C1 segment of cervical spinal cord (tissue), 14 donors: ENCODE results near the gene ZDHHC7.
A peak's percentile ranks its signal among the peaks of the same experiment; 100 is the strongest.
"Not testable (repeated sequence)": the region's sequence is repeated elsewhere in the genome, so short reads cannot be mapped to it uniquely, and the experiment has no call there.

Experiments
- DNase-seq, 14 donors: peaks; one replicate each; lab custom pipeline; 2025; lab: John Stamatoyannopoulos, UW

Gene ZDHHC7

DNA sequence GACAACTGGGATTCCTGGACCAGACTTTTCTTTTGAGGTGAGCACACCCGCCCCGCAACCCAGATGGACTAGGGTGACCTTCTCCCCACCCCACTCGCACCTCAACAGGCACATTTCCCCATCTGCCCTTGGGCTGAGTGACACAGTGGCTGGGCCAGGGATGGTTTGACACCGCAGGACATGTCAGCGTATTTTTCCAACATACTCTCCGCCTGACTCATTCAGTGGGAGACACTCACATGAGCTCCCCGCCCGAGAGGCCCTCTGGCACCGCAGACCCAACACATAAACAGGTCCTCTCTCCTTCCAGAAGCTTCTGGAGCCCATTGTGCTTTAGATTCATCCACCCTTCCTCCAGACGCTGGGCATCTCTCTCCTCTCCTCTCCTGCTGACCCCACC lies 69.4 kb downstream of the ZDHHC7 start:
- DNase-seq = no peak

DNA sequence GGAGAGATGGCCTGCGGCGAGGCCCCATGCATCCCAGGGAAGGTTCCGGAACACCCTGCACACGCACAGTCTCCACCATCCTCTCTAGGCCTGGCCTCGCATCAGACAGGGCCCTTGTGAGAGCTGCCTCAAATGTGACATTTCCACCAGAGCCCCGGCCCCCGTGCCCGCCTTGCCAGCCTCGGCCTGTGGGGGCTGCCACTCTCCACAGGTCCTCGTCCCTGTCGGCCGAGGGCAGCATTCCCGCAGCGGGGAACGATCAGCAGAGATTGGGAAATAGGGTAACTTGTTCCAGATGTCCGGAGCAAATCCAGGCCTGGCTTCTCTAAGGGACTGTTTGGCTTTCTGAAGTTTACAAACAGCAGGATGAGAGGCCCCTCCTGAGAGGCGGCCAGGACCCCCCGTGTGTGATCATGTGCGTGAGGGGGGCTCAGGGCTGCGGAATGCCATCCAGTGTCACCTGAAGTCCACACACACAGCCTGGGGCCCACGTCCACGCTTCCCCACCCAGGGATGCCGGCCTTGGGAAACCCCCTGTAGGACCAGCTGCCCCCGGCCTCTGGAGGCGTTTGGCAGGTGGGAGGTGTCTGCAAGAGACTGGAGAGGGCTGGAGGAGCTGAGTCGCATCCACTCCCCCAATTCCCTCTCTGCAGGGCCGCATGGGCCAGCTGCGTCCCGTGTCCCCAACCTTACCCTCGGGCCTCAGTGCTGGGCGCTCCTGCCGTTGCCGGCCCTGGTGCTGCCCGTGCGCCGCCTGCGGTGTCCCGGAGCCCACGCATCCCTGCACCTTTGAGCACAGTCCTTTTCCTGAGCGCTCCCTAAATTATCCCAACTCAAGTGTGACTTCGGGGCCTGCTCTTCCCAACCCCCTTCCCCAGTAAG lies 70.4 kb downstream of the ZDHHC7 start:
- DNase-seq = no peak

DNA sequence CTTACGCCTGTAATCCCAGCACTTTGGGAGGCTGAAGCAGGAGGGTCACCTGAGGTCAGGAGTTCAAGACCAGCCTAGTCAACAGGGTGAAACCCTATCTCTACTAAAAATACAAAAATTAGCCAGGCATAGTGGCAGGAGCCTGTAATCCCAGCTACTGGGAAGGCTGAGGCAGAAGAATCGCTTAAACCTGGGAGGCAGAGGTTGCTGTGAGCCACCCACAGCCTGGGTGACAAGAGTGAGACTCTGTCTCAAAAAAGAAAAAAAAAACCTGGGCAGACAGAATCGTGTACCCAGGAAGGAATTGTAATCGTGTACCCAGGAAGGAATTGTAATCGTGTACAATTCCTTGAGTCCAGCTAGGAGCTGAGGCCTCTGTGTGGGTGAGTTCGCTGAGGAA lies 72.7 kb downstream of the ZDHHC7 start:
- not testable (repeated sequence) for DNase-seq

DNA sequence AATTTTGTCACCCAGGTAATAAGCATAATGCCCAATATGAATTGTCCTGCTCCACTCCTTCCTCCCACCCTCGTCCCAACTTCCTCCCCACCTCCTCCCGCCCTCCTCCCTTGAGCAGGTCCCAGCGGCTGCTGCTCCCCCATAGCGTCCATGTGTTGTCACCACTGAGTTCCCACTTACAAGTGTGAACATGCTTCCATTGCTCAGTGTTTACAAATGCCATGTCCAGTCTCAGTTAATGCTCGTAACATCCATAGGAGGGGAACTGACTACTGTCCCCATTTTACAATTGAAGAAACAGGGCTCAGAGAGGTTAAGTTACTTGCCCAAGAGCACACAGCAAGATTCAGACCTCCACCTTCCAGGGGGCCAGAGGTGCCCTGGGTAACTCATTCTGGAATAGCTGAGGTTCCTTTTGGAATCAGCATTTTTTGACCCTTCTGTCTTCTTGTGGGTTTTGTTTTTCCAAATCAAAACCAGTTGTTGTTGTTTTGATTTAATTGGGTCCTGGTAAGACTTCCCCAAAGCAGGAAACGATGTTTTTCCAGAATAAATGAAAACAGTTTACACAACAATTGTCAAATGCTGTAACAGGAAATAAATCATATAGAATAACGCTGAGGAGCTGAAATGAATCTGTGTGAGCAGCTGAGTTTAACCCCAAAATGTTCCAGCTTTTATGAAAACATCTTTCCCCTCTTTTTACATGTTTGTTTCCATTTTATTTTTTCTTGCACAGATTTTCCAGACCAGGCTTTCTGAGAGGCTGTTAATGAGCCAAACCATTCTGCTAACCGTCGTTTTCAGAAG lies 73.9 kb downstream of the ZDHHC7 start:
- no peak for DNase-seq

DNA sequence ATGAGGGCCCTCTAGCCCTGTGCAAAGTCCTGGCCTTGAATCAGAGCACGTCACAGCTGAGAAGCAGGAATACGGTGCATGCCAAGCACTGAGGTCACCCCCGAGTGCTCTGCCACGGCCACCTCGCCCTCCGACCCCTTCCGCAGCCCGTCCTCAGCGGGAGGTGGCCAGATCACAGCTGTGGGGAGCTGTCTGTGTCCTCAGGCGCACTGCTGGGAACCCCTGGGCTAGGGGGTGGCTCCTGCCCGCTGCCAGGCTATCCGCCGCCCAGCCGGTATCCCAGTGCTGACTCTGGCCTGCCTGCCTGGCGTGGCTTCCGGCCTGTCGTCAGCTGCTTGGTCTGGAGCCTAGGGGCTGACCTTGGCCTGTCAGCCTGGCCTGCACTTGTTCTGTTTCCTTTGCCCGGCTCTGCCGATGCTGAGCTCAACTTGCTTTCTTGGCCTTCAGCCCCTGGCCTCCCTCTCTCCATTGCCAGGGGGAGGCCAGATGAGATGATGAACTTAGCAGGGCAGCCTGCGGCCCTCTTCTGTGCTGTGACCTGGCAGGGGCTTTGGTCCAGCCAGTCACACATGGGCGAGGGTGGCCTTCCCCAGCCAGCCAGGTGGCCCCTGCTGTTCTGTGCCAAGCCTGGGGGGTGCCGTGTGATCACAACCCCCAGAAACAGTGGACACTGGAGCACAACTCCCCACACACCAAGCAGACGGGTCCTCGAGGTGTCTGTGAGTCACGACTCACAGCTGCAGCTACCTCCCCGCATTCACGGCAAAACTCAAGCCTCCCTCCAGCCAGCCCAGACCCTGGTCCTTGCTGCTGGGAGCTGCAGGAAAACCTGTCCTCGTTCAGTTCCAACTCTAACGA lies 77.3 kb downstream of the ZDHHC7 start:
- DNase-seq = peak in 12 of 14 donors; percentile 14 to 93 (median 59)

DNA sequence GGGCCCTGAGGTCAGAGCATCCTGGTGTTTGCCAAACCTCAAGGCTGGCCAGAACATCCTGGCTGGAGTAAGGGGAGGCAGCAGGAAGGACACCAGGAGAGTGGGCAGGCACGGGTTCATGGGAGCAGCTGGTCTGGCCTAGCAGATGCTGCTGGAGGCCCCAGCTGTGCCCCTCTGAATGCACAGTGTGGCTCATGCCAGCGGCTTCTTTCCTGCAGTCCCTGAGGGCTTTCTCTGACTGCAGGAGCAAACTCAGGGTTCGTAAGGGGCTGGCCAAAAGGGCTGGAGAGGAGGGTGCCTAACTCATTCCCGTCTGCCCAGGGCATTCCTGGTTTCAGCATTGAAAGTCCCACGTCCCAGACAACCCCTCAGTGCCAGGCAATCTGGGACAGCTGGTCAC lies 78.7 kb downstream of the ZDHHC7 start:
- DNase-seq = peak in 1 of 14 donors; percentile 17

DNA sequence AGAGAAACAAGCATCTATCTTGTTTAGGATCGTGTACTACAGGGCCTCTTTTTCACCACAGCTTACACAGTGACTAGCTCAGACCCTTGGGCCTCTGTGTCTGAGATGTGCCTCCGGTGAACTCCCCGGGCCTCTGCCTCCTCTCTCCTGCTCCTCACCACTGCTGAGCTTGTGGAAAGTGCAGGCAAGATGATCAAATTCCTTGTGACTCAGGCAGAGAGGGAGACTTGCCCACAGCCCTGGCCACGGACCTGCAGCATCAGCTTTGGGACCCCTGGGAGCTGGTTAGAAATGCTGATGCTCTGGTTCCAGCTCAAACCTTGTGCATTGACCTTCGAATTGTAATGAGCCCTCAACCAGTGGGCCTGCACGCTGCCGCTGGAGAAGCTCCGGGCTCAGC lies 79.8 kb downstream of the ZDHHC7 start:
- no peak for DNase-seq

DNA sequence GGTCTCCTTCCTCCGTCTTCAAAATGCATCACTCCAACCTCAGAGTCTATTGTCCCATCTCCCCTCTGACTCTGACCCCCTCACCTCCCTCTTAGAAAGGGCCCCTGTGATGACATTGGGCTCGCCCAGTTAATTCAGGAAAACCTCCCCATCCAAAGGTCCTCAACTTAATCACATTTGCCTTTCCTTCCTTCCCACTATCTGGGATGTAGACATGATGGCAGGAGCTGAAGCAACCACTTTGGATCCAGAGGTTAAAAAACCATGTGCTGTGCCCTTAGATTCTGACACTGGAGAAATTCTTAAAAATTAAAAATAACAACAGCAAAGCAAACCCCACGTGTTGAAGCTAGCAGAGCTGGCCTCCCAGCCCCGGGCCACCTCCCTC lies 80.2 kb downstream of the ZDHHC7 start:
- DNase-seq = no peak

DNA sequence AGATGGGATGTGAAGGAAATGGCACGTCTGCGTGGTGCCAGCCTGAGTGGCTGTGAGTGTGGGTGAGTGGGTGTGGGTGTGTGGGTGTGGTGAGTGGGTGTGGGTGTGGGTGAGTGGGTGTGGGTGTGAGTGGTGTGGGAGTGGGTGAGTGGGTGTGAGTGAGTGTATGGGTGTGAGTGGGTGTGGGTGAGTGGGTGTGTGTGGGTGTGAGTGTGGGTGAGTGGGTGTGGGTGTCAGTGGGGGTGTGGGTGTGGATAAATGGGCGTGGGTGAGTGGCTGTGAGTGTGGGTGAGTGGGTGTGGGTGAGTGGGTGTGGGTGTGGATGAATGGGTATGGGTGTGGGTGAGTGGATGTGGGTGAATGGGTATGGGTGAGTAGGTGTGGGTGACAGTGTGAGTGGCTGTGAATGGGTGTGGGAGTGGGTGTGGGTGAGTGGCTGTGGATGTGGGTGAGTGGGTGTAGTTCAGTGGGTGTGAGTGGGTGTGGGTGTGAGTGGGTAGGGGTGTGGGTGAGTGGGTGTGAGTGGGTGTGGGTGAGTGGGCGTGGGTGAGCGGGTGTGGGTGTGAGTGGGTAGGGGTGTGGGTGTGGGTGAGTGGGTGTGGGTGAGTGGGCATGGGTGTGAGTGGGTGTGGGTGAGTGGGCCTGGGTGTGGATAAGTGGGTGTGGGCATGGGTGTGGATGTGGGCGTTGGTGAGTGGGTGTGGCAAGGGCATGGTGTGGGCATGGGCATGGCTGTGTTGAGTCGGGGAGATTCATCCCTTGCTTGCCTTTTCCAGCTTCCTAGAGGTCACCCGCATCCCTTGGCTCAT lies 80.8 kb downstream of the ZDHHC7 start:
- DNase-seq = no peak

DNA sequence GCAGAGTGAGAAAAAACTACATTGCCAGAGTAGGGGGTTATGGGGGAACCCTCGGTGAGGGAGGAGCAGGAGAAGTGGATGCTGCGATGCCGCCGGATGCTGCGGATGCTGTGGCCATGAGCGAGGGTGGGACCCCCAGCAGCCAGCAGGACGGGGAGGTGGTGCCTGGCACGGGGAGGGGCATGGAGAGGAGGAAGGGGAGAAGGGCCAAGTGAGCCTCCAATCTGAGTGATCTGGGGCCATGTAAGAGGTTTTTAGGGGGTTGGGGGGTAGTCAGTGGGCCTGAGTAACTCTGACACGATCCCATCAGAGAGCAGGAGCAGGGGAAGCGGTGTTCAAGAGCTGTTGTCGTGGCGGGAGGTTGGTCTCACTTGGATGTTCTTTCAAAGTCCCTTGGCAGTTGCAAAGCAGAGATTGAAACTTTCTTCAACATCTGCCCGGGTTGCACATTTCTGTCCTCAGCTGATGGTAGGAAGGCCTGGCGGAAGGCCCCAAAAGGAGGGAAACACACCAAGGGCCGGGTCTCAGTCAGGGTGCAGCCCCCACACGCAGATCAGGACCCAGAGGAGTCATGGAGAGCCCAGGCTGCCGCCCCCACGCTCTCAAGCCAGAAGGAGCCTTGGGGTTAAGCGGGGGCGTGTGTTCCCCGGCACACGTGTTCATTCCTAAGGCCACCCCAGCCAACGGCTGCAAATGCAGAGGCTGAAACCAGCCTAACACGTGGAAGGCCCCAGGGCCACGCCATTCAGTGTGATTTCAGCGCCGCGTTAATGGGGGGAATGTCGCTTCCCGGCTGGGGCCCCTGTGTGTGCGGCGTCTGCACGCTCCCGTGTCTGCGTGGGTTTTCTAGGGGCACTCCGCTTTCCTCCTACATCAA lies 81.7 kb downstream of the ZDHHC7 start:
- no peak for DNase-seq

DNA sequence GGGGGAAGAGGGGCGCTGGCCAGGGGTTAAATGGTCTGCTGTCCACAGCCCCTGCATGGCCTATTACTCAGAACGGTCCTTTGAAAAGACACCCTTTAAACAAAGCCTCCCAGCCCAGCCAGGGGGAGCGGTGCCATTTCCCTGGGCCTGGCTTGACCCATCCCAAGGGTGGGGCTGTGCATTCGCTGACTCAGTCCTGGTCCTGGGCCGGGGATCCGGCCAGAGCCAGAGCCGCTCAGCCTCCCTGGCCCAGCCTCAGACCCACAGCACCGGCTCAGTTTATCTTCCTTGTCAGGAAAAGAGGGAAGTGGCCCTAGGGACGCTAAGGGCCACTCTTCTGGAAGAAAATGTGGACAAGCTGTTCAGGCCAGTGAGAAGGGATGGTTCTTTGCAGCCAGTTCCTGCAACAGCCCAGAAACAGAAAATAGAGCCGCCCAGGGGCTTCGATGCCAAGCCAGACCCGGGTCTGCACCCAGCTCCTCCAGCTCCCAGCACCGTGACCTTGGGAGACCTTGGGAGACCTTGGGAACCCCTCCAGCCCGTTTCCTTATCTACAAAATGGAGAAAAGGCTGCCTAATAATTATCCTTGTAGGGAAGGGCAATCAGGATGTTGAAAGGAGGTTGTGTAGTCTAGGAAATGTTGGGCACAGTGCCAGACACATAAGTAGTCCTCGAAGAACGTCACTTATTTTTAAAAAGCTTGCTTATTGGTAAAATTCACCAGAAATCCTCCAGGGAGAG lies 82.5 kb downstream of the ZDHHC7 start:
- DNase-seq = peak in 5 of 14 donors; percentile 10 to 72 (median 20)

DNA sequence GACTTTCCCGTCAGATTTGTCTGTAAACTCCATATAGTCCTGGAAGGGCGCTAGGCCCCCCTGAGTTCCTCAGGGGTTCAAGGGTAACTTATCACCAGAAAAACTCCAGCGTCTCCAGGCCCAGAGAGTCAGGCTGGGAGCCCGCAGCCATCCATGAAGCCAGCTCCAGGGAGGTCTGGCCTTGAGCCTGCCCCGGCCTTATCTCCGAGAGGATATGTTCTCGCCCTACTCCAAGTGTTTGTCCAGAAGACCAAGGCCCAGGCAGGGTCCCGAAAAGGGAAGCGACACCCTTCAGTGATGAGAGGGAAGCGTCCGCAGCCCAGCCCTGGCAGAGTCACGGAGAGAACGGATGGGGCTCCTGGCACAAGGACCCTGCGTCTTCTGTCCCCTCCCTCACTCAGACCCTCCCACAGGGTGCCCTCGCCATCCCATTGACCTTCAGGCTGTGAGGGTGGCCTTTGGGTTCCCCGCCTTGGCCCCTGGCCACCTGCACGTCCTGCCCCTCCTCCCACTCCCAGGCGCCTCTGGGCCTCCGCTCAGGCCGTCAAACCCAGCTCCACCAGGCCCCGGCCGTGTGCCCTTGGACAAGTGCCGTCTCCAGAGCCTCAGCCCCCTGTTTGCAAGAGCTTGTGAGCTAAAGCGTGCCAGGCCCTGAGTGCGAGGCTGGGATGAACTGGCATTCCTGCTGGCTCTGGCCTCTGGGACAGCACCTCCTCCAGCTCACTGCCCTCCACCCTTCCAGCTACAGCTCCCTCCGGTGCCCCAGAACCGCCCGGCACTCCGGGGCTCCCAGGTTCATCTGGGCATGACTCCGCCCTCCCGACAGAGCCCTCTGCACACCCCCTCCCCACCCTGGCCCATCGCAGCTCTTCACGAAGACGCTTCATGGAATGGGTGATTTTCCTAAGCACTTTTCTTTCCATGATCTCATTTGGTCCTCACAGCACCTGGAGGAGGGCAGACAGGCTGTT lies 83.4 kb downstream of the ZDHHC7 start:
- no peak for DNase-seq

DNA sequence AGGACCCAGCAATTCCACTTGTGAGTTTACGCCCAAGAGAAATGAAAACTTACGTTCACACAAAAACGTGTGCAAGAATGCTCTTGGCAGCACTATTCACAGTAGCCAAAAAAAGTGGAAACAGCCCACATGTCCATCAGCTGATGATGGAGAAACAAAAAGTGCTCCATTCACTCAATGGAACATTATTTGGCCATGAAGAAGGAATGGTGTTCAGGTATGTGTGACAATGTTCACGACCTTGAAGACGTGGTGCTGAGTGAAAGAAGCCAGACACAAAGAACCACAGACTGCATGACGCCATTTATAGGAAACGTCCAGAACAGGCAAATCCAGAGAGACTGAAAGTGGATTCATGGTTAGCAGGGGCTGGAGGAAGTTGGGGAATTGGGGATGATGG lies 84.9 kb downstream of the ZDHHC7 start:
- no peak for DNase-seq

DNA sequence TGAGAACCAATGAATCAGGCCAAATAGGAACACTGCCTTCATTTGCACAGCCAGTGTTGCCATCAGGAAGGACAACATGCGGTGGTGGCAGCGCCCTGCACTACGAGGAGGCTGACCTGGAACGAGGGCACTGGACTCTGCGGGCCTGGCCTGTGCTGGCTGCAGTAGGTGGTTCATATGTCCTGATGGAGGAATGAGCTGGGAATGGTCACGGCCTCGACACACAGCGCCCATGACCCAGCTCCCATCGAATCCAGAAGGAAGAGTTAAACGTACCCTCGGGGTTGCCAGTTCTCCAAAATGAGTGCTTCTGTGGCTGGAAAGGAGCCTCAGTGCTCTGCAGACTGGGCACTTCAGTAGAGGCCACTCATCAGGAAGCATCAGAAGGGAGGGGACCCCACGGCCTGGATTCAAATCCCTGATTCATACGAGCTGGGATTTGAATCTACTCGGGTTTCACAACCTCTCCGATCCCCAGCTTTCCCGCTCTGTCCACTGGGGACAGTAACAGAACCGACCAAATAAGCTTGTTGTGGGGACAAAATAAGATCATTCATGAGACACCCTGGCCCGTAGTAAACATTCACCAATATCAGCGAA lies 85.5 kb downstream of the ZDHHC7 start:
- no peak for DNase-seq

DNA sequence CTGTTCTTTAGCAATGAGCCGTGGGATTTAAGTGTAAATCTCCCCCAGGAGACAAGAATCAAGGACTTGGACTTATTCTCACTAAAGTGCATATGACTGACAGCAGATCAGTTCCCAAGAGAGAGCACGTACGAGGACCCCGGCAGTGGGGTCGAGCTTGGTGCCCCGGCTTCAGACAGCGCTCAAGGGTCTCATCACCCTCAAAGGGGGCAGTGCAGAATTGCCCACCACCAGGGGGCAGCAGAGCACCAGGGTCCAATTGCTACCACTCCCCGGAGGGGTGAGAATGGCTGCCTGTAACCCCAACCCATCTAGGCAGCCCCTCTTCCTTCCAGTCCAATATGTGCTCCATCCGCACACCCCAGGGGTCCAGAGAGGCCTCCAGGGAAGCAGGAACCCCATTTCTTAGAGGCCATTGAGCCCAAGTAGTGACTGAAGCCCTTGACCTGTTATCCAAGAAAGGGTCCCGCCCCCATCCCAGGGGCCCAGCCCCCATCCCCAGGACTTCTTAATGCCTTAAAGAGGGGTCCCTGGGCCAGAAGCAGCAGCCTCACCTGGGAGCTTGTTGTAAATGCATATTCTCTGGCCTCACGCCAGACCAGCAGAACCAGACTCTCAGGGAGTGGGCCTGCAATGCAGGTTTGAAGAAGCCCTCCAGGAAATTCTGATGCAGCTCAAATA lies 86.1 kb downstream of the ZDHHC7 start:
- peak in 7 of 14 donors; percentile 4 to 54 (median 28) for DNase-seq

DNA sequence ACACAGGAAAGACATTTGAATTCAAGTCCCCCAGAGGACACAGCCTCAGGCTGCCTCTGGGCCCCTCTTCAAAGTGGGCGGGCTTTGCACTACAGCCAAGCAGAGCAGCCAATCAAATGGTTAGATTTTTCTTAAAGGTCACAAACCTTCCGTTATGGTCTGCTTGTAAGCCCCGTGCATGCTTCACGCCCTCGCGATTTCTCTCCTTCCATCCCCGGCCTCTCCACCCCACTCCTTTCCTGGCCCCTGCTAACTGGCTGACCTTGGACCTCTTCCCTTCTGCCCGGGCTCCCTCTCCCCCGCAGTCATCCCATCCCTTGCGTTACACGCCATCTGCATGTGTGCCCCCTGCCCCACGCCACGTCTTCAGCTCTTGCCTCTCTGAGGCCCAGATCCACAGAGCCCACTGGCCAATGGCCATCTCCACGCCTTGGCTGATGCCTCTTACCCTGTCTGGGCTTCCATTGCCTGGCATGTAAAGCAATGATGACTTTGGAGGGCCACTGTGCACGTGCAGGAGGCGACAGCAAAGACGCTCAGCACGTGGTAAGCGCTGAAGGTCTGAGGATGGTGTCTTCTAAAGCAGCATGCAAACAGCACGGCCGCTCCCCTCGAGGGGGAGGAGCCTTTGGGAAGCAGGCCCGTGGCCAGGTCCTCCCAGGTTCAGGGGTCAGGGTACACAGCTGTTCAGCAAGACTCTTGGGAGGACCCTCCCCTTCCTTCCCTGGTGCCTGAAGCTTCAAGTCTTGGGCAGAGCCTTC lies 86.8 kb downstream of the ZDHHC7 start:
- DNase-seq = no peak
